NT2/D1 (cell line): ENCODE data around the gene TFCP2L1.

Experiments used
- YY1 ChIP-seq: IDR thresholded peaks from 2 replicates; pipeline ENCODE4 v1.6.1; 2011; ENCODE audit not compliant: insufficient read length, insufficient read depth
- ZNF274 ChIP-seq: IDR thresholded peaks from 2 replicates; pipeline ENCODE4 v1.6.1; 2011; ENCODE audit warnings: mild to moderate bottlenecking, low read depth, low read length

DNA sequence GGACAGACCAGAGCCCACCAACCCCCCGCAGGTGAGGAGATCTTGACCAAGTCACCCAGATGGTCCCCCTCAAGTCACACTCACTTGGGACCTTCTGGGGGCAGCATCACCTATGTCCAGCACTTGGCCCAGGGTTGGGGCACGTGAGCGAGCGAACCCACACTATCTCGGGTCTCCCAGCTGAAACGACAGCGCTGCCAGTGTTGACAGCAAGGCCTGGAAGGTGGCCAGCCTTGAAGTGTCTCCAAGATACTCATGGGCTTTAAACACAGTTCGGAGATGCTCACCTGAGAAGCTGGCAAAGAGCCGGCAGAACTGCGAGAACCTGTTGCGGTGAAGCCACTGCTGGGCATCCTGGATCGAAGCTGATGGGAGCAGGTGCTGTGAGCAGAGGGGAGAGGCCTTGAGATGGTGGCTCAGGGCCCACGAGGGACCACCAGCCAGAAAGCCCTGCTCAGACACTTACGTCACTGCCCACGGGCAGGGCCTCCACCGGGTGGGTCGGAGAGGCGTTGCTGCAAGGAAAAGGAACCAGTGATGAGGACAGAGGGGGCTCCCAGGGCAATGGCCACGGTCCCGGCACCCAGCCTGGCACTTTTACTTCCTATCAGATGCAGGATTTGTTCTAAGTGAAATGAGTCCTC lies 47.5 kb downstream of the TFCP2L1 start:
- TF ChIP-seq ZNF274: no peak
- no peak for TF ChIP-seq YY1
